M059J (cell line): ENCODE measurements around the gene HOXB8. TPM values are rescaled to one million over a fixed set of nuclear protein-coding genes. Genes with fewer than 3 reads are reported as not detected.

Source experiments
- DNase-seq: peaks from one replicate; pipeline ENCODE4 v3.0.0-alpha.2; 2012; ENCODE audit warnings: low read depth
- total RNA-seq: library from RNA; depleted of rRNA; stranded (reverse); fragments of >200 nt; shearing (Covaris generic); gene quantifications from 2 replicates; pipeline ENCODE4 v1.2.3, GENCODE V29; 2014; rRNA removed

Gene HOXB8
- total RNA-seq, 1 experiment from 2014 or later = 5.5 TPM

DNA sequence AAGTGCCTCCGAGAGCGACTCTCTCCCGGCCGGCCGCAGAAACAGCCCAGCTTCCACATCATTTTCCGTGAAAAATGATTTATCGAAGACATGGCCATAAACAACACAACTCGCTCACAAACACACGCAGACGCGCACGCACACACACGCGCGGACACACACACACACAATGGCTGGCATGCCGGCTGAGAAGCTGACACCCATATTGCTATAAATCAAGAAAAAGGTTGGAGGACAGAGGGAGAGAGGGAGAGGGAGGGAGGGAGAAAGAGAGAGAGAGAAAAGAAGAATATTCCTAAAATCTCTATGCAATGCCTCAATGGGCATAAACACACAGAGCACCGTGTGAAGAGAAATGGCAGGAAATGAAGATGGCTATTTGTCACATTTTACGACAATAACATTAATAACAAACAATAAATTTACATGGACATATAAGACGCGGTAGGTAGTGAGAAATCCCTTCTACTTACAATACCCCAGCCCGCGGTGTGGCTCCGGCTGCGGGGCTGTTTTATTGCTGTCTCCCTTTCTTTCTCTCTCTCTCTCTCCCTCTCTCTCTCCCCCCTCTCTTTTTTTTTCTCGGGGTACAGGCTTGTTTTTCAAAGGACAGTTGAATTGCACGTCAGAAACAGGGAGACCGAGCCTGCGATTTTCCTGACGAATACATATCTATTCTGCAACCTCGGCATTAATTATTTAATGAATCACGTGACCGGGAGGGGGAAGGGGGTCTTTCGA lies 46.4 kb downstream of the HOXB8 start:
- DNase-seq = peak; percentile 58

- no peak for DNase-seq
Measured at GRCh38 chr17:48567646-48568354, 47.3 kb downstream of the HOXB8 start.

DNA sequence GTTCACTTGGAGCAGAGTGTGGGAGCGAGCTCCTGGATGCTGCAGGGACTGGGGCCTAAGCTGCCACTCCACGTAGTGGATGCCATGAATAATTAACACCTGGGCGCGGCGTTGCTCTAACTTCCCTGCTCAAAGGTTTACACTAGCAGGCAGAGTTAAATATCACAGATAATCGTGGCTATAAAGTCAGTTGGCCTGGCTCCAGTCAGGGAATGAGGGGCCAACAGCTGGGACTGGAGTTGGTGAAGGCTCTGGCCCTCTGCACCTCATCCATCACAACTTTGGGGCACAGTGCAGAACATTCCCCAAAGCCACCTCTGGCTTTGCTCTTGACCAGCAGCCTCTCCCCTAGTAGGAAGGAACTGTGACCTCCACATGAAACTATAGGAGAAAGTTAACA lies 47.9 kb downstream of the HOXB8 start:
- DNase-seq = no peak

DNA sequence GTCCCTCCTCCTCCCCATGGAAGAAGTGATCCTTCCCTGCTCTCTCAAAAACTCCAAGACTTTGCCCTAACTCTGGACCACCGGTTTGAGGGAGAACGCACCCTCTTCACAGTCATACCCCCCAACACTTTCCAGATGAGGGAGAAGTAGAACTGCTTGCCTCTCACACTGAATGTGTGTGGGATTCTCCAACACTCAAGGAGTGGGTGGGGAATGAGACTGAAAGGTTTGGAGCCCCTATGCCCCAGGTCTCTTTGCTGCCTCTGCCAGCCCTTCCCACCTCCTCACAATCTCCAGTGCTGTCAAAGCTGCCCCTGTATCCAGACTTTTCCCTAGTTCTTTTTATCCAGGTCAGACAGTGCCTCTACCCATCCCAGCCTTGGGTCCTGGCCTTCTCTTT lies 48.4 kb downstream of the HOXB8 start:
- no peak for DNase-seq

DNA sequence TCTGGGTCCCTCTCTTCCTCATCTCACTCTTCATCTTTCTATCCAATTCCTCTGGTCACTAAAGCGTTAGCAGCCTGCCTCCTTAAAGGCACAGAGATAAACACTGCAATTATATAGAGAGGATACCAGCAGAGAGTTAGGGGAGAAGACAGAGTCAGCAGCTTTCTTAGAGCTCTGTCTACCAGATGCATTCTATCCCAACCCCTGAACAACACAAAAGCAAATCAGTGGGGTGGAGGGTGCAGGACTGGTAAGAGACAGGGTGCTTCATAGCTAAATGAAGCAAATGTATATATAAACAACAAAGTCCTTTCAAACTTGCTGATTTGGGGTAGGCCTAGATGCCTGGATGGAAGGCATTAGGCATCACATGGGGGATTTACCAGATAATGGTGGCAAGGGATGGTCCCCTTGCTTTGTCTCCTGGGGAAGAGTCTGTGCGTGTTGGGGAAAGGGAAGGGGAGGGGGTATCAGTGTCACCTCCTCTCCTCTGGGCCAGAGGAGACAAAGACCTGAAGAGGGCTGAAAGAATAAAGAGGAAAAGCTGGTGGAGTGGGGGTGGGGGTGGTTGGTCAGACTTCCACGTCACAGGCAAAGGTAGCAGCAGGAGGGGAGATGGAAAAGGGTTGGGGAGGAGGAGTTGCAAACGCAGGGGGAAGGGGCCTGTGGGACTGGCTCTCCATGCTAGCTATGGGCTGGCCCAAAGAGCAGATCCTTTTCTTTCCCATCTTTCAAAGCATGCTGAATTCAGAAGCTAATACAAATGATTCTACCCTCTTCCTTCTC lies 49.0 kb downstream of the HOXB8 start:
- no peak for DNase-seq

DNA sequence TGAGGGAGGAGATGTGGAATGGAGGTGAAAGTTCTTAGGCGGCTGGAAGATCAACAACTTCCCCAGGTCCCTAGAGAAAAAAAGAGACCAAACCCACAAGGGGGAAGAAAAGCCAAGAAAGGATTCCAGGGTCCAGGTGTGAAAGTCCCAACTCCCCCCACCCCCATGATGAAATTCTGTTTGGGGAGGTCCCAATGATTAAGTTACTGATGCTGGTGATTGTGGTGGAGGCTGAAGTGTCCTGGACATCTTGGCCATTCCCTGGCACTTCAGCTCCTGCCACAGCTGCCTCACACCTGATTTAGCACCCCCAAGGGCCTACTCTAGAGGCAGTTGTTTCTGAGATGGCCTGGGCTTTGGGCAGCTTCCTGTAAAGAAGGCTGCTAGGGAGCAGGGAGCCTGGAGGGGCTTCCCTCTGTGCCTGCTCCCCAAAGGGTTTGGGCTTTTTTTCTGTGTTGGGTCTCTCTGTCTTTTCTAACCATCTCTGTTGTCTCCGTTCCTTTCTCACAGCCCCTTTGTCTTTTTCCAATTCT lies 50.0 kb downstream of the HOXB8 start:
- DNase-seq = no peak

GRCh38 chr17:48564188-48565021 lies 50.7 kb downstream of the HOXB8 start:
- DNase-seq = no peak

DNA sequence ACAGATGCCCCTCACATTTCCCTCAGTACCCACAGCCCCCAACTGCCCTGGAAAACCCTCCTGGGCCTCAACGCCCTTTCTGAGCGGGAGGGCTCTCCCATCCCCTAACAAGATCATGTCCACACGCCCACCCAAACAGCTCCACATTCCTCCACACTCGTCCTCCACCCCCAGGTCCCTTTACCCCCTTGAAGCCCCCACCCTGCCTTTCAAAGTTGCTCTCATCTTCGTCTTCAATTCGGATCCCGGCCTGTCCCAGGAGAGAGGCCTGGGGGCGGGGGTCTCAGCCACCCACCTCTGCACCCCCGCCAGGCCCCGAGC lies 51.3 kb downstream of the HOXB8 start:
- no peak for DNase-seq

GRCh38 chr17:48563385-48563838 lies 51.7 kb downstream of the HOXB8 start:
- DNase-seq = peak; percentile 66

- DNase-seq = no peak
Measured at GRCh38 chr17:48562934-48563333, 52.2 kb downstream of the HOXB8 start.

Other genes starting within 250 kb of the HOXB8 start
- gene SKAP1, start 185.1 kb downstream of the HOXB8 start, total RNA-seq = 0.42 and 1.1 TPM in 2 replicates
- gene HOXB1, start 84.3 kb downstream of the HOXB8 start, total RNA-seq = not detected in 2 replicates
- gene HOXB2, start 70.2 kb downstream of the HOXB8 start, total RNA-seq = 17.4 and 30.7 TPM in 2 replicates
- 0.20 and 0.57 TPM in 2 replicates for gene HOXB4, start 36.9 kb downstream of the HOXB8 start, total RNA-seq
- 10.2 and 15.4 TPM in 2 replicates for gene HOXB3, start 25.1 kb downstream of the HOXB8 start, total RNA-seq
- 0.10 and 0.37 TPM in 2 replicates for gene HOXB5, start 21.5 kb downstream of the HOXB8 start, total RNA-seq
- gene HOXB6, start 10.3 kb downstream of the HOXB8 start, total RNA-seq = 6.2 and 9.4 TPM in 2 replicates
- 20.0 and 23.3 TPM in 2 replicates for gene HOXB7, start 4.3 kb downstream of the HOXB8 start, total RNA-seq
- gene HOXB9, start 11.1 kb upstream of the HOXB8 start, total RNA-seq = 10.4 and 16.3 TPM in 2 replicates
- gene PRAC1, start 107.2 kb upstream of the HOXB8 start, total RNA-seq = not detected in 2 replicates
- not detected in 2 replicates for gene PRAC2, start 107.9 kb upstream of the HOXB8 start, total RNA-seq
- gene HOXB13, start 113.5 kb upstream of the HOXB8 start, total RNA-seq = 5.0 and 6.6 TPM in 2 replicates
- gene TTLL6, start 201.9 kb upstream of the HOXB8 start, total RNA-seq = 0.07 and 0.20 TPM in 2 replicates
- 48.9 and 65.2 TPM in 2 replicates for gene CALCOCO2, start 215.7 kb upstream of the HOXB8 start, total RNA-seq